Fibroblast of peridontal ligament (primary cell): ENCODE data around the gene MYG1.

Experiments used
- DNase-seq: peaks from one replicate; pipeline ENCODE4 v3.0.0-alpha.2; 2010; ENCODE audit errors: extremely low read depth

MYG1 gene, protein sequence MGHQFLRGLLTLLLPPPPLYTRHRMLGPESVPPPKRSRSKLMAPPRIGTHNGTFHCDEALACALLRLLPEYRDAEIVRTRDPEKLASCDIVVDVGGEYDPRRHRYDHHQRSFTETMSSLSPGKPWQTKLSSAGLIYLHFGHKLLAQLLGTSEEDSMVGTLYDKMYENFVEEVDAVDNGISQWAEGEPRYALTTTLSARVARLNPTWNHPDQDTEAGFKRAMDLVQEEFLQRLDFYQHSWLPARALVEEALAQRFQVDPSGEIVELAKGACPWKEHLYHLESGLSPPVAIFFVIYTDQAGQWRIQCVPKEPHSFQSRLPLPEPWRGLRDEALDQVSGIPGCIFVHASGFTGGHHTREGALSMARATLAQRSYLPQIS

DNA sequence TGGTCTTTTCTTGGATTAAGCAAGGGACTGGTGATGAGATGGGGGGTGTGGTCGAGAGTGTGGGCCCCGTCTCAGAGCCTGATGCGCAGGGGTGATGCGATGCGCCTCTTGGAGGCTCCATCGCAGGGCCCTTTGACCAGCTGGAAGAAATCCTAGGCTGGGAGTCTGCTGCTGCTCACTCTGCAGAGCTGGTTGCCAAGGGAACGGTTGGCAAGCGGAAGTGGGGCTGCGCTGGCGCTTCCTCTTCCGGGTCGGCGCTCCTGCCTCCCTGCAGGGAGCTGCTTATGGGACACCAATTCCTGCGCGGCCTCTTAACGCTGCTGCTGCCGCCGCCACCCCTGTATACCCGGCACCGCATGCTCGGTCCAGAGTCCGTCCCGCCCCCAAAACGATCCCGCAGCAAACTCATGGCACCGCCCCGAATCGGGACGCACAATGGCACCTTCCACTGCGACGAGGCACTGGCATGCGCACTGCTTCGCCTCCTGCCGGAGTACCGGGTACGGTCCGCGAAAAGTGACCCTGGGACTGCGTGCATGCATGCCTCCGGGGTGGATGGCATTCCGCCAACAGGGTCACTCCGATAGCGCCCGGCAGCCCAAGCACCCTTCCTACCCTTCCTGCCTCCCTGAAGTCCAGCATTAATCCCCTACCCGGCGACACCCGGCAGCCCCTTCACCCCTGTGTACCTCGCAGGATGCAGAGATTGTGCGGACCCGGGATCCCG is at the start of gene MYG1:
Gene MYG1, plus strand, starts transcription at position 242 of the 727 bp plus-strand sequence. Its CDS starts 43 bp downstream, at position 285.
- DNase-seq = peak; percentile 82

DNA sequence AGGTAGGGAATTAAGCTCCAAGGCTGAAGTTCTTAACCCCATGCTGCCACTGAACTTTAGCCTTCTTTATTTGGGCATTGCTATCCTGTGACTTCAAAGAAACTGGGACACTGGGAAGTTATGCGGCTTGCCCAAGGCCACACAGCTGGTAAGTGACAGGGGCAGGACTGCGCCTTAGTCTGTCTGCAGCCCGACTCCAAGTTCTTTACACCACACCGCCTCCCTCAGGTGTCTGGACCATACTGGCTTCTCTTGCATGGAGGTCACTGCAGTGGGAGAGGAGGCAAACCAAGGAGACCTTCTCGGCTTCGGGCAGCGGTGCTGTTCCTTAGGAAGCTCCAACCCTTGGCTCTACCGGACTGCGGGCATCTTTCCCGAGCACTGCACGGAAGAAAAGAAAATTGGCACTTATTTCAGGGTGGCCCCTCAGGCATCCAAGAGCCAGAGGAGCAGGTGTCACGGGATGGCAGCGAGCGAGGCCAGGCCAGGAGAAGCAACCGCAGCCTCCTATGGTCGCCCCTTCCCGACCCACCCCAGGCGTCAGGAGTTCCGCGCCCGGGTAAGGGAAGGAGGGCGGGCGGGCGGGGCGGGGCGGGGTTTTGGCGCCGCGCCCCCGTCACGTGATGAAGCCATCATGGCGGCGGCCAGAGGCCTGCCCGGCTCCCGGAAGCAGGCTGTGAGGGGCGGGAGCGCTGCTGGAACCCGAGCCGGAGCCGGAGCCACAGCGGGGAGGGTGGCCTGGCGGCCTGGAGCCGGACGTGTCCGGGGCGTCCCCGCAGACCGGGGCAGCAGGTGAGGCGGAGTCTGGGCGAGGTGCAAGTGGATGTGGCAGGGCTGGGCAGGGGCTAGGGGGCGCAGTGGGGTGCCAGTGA is 47.8 kb upstream of the MYG1 start:
- peak; percentile 60 for DNase-seq

GRCh38 chr12:53252349-53252916 is 47.1 kb upstream of the MYG1 start:
- DNase-seq = no peak

DNA sequence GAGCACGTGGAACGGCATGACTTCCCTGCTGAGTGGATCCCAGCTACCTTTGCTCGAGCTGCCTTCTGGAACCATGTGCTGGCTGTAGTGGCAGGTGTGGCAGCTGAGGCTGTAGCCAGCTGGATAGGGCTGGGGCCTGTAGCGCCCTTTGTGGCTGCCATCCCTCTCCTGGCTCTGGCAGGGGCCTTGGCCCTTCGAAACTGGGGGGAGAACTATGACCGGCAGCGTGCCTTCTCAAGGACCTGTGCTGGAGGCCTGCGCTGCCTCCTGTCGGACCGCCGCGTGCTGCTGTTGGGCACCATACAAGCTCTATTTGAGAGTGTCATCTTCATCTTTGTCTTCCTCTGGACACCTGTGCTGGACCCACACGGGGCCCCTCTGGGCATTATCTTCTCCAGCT is 46.2 kb upstream of the MYG1 start:
- no peak for DNase-seq

DNA sequence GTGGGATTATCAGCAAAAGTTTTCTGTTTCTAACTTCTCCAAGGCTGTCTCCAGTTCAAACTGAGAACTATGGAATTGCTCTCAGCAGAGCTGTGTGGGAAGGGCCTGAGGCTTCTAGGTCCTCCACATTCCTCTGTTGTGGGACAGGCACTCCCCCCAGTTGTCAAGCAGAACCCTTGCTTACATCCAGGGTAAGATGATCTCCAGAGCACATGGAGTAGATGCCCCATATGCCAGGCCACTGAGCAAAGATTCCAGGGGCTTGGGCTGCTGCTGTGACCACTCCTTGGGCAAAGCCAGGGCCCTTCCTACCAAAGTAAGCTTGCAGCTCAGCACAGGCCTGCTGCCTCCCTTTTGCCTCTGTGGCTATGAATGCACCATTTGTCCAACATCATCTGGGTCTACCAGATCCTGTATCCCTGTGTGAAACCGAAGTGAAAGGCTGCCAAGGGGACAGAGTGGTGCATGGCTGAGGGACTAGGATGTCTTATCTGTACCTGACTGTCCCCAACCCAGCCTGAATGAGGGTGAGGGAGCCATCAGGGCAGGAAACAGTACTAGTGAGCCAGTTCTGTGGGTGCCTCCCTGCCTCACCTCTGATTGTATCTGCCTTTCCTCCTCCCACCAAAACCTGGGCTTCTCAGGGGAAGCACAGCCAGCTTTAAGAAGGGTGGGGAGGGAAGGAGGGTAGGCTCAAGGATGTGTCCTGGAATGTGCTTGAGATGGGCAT is 44.5 kb upstream of the MYG1 start:
- DNase-seq = no peak

GRCh38 chr12:53255996-53256395 is 43.5 kb upstream of the MYG1 start:
- DNase-seq = no peak

- no peak for DNase-seq
Observed at GRCh38 chr12:53258541-53259539, 40.7 kb upstream of the MYG1 start.

GRCh38 chr12:53259891-53260290 is 39.6 kb upstream of the MYG1 start:
- DNase-seq = no peak

- DNase-seq = no peak
Observed at GRCh38 chr12:53265783-53266182, 33.7 kb upstream of the MYG1 start.

- no peak for DNase-seq
Observed at GRCh38 chr12:53267306-53267998, 32.0 kb upstream of the MYG1 start.

DNA sequence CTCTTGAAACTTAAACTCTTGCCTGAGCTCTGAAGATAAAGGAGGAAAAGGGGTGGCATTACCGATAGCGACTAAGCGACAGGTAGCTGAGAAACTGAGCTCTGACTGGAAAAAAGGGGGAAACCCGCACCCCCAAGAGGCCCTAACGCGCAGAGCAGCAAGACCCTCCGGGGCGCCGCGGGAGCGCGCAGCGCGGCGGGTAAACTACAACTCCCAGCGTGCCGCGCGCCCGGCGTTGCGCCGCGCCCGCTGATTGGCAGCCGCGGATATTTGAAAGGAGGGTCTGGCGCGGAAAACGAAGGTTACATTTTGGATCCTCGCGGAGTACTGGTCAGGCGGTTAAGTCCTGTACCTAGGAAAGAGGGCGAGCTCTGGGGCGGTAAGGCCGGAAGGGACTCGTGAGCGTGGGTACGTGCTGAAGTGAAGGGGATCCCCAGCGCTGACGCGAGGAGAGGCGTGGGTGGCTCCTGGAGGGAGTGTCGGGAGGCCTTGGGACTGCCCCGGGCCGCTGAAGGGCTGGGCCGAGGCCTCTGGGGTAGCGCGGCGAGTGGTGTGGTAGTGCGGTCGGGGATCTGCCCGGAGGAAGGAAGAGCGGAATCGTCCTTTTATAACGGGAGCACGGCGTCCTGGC is 31.4 kb upstream of the MYG1 start, which contains the start of gene ESPL1:
Gene ESPL1, plus strand, starts transcription at position 301 of the 631 bp plus-strand sequence. CDS start 468 bp downstream, outside the sequence.
- peak; percentile 58 for DNase-seq

DNA sequence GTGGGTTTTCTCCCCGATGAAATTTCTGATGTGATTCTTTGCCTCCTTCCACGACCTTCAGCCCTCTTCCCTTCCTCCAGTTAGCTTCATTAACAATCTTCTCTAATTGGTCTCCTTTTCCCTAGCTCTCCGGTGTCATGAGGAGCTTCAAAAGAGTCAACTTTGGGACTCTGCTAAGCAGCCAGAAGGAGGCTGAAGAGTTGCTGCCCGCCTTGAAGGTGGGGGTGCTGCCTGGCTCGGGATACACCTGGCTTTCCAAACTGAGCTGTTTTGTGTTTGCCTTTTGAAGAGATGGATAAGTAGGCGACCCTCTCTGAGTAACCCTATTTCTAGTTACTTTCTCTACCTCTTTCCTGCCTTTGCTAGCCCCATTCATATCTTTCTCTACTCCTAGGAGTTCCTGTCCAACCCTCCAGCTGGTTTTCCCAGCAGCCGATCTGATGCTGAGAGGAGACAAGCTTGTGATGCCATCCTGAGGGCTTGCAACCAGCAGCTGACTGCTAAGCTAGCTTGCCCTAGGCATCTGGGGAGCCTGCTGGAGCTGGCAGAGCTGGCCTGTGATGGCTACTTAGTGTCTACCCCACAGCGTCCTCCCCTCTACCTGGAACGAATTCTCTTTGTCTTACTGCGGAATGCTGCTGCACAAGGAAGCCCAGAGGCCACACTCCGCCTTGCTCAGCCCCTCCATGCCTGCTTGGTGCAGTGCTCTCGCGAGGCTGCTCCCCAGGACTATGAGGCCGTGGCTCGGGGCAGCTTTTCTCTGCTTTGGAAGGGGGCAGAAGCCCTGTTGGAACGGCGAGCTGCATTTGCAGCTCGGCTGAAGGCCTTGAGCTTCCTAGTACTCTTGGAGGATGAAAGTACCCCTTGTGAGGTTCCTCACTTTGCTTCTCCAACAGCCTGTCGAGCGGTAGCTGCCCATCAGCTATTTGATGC is 30.6 kb upstream of the MYG1 start:
- DNase-seq = no peak

DNA sequence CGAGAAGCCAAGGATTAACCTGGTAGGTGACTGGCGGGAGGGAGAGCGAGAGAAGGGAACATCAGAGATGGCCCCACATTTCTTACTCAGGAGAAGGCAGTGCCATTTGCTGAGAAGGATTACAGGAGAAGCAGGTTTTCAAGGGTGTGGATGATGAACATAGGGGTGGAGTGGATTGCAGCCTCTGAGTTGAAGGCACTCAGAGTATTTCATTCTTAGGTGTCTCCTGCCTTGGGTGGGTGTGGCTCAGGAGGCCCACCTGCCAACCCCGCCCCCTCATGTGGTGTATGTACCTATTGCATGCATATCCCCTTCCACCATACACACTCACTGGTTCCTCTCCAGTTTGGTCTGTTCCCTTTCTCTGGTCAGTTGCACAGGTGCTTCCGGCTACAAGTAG is 25.1 kb upstream of the MYG1 start:
- no peak for DNase-seq

GRCh38 chr12:53276511-53276910 is 23.0 kb upstream of the MYG1 start:
- no peak for DNase-seq

- no peak for DNase-seq
Observed at GRCh38 chr12:53277981-53278380, 21.5 kb upstream of the MYG1 start.

DNA sequence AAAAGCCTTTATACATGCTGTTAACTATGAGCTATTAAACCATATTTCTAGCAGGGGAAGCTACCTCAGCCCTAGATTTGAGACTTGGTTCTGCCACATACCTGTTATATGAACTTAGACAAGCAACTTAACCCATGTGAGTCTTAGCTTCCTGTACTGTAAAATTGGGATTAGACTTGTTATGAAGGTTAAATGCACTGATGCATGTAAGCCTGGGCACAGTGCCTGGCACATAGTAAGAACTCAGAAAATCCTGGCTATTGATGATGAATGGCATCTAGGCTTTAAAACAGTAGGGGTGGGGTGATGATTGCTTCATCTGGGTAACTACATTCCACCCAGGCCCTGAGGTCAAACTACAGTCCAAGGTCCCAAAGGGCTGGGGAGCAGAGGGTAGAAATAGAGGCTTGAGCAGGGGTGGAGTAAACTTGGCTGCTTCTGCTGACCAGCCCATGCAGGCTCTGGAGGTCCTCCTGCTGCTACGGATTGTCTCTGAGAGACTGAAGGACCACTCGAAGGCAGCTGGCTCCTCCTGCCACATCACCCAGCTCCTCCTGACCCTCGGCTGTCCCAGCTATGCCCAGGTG is 20.1 kb upstream of the MYG1 start:
- DNase-seq = no peak

- no peak for DNase-seq
Observed at GRCh38 chr12:53279888-53280498, 19.5 kb upstream of the MYG1 start.
